ENCODE results near the gene ZNF611. TPM values are rescaled to one million over a fixed set of nuclear protein-coding genes. Genes with fewer than 3 reads are reported as not detected.
"Not testable (repeated sequence)": the region's sequence is repeated elsewhere in the genome, so short reads cannot be mapped to it uniquely, and the experiment has no call there.

ZNF611 gene
- total RNA-seq, 1 donor from 2014 or later, result 23.2 TPM

DNA sequence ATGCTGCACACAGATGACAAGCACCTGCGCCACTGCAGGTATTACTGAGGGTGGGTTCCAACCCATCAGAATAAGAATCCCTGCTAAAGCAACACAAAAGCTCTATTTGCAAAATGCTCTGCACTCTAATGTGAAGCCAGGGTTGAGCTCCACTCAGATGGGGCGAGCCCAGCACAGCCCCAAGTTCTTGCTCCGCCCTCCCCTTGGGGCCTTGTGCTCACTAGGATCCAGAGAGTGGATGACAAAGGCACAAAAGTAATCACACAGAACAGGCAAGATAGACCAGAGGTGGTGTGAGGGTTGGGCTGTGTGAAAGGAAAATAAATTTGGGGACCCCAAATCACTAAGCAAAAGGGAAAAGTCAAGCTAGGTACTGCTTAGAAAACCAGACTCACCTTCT lies 8.2 kb upstream of the ZNF611 start:
- intact Hi-C loops (cut with DNase I), result no loop called here
- no peak for ATAC-seq
- TF ChIP-seq, protein P1, sequence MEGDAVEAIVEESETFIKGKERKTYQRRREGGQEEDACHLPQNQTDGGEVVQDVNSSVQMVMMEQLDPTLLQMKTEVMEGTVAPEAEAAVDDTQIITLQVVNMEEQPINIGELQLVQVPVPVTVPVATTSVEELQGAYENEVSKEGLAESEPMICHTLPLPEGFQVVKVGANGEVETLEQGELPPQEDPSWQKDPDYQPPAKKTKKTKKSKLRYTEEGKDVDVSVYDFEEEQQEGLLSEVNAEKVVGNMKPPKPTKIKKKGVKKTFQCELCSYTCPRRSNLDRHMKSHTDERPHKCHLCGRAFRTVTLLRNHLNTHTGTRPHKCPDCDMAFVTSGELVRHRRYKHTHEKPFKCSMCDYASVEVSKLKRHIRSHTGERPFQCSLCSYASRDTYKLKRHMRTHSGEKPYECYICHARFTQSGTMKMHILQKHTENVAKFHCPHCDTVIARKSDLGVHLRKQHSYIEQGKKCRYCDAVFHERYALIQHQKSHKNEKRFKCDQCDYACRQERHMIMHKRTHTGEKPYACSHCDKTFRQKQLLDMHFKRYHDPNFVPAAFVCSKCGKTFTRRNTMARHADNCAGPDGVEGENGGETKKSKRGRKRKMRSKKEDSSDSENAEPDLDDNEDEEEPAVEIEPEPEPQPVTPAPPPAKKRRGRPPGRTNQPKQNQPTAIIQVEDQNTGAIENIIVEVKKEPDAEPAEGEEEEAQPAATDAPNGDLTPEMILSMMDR (IDR thresholded peaks at IDR 0.05), result no peak

DNA sequence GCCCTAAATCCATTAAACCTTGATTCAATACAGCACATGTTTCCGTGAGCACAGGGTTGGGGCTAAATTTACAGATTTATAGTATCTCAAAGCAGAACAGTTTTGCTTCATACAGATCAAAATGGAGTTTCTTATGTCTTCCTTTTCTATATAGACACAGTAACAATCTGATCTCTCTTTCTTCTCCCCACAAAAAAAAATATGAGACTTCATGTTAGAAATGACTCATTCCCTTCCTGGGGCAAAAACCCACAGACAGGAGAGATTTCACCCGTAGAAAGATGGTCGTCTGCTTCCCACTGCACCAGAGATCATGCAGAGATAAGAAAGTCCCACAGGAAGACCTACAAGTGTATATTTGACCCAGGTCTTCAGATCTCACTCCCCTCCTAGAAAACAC lies 7.7 kb upstream of the ZNF611 start:
- Histone ChIP-seq H3K27me3 (no peaks in the 10 kb centered on the region), H3K9me3 (no peaks in the 10 kb centered on the region), H3K36me3 (no peaks in the 10 kb centered on the region), H3K4me3 (no peak overlapping the region), H3K4me1 (no peaks in the 10 kb centered on the region), H3K27ac (no peak overlapping the region)
- DNase-seq (no peak), ATAC-seq (no peak)
- intact Hi-C loops (cut with DNase I), result no loop called here
- TF ChIP-seq, protein P1 (IDR thresholded peaks at IDR 0.05), result no peak

More for the DNA sequence above, 8.2 kb upstream of the ZNF611 start:
- Histone ChIP-seq H3K4me3 (no peak overlapping the region), H3K4me1 (no peaks in the 10 kb centered on the region), H3K36me3 (no peaks in the 10 kb centered on the region), H3K27ac (no peak overlapping the region), H3K9me3 (no peaks in the 10 kb centered on the region), H3K27me3 (no peaks in the 10 kb centered on the region)
- DNase-seq, result no peak

GRCh38 chr19:52741951-52742485 lies 7.2 kb upstream of the ZNF611 start:
- intact Hi-C loops (cut with DNase I), result no loop called here
- no peaks in the 10 kb centered on the region for H3K9me3 ChIP-seq
- H3K4me1 ChIP-seq, result no peaks in the 10 kb centered on the region
- no peak overlapping the region for H3K4me3 ChIP-seq
- TF ChIP-seq, protein P1 (IDR thresholded peaks at IDR 0.05), result no peak
- ATAC-seq (no peak), DNase-seq (no peak)
- no peak overlapping the region for H3K27ac ChIP-seq
- no peaks in the 10 kb centered on the region for H3K36me3 ChIP-seq
- H3K27me3 ChIP-seq, result no peaks in the 10 kb centered on the region

- H3K9me3 ChIP-seq; H3K36me3 ChIP-seq; intact Hi-C loops (cut with DNase I); H3K27ac ChIP-seq; H3K4me1 ChIP-seq; ATAC-seq; H3K4me3 ChIP-seq; DNase-seq; H3K27me3 ChIP-seq: not testable (repeated sequence)
Measured at GRCh38 chr19:52741371-52741770, 6.5 kb upstream of the ZNF611 start.

DNA sequence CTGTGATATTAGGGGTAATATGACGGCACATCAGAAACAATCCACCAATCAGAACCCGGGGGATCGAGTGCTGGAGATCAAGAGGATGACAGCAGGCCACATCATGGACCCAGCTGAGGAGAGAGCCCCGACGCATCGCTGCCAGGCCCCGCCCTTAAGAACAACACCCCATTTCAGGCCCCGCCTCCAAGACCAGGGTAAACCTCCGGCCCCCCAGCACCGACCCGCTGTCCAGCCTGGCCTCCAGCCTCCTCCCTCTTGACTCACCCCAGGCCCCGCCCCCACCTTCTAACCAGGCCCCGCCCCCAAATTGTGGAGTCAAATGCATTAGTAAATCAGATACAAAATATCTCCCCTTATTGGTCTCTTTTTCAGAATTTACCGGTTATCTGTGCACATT lies 4.7 kb upstream of the ZNF611 start:
- ATAC-seq (no peak), DNase-seq (no peak)
- no peaks in the 10 kb centered on the region for H3K9me3 ChIP-seq
- H3K4me1 ChIP-seq, result no peaks in the 10 kb centered on the region
- intact Hi-C loops (cut with DNase I), result no loop called here
- no peak overlapping the region for H3K4me3 ChIP-seq
- no peak overlapping the region for H3K27ac ChIP-seq
- H3K27me3 ChIP-seq, result no peaks in the 10 kb centered on the region
- TF ChIP-seq, protein P1 (IDR thresholded peaks at IDR 0.05), result no peak
- H3K36me3 ChIP-seq, result no peaks in the 10 kb centered on the region

DNA sequence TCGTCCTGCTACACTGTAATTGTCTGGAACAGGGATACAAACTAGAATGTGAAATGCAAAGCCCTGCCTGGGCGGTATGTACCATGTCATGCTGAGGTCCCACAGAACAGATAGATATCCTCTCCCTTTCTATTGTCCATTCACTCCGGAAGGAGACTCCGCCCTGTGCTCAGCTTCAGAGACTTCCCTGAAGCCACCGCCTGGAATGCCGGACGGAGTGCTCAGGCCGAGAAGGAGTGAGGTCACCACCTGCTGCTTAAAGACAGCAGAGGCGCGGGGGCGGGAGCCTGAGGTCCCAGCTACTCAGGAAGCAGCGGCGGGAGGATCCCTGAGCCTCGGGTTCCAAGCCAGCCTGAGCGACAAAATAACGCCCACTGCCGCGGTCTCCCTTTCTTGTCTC lies 890 bp upstream of the ZNF611 start:
- DNase-seq (peak; percentile 85), ATAC-seq (peak; percentile 72)
- no peaks in the 10 kb centered on the region for H3K36me3 ChIP-seq
- H3K27ac ChIP-seq, result peak overlapping the region; percentile 95
- TF ChIP-seq, protein P1 (IDR thresholded peaks at IDR 0.05), result no peak
- peak overlapping the region; percentile 85 for H3K4me3 ChIP-seq
- no peaks in the 10 kb centered on the region for H3K4me1 ChIP-seq
- H3K27me3 ChIP-seq, result no peaks in the 10 kb centered on the region
- H3K9me3 ChIP-seq, result no peaks in the 10 kb centered on the region
- intact Hi-C loops (cut with DNase I), result no loop called here
